ENCODE results near the gene GAL3ST3.

The GAL3ST3 gene

DNA sequence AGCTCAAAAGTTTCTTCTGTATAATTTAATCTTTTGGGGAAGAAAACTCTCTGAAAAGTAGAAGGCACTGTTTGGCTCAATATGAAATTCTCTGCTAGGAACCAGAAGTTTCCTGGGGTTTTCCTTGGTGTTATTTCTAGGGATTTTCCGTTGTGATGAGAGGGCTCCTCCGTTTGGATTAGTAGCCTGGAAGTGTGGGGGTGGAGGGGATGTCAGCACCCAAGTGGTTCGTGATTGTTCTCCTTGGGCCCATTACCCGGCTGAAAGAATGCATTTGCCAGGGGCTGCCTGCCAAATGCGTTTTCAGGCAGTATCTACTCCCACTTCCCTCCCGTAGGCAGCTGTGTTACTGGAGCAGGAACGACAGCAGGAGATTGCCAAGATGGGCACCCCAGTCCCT is 7.5 kb upstream of the GAL3ST3 start:
- H3K9me3 ChIP-seq (ENCODE audit: insufficient read depth, low read length, severe bottlenecking): no peaks in the 10 kb centered on the region
- TF ChIP-seq EZH2 (IDR thresholded peaks at IDR 0.05; ENCODE audit: borderline replicate concordance, low read depth, low read length, severe bottlenecking): no peak
- TF ChIP-seq, protein P1, sequence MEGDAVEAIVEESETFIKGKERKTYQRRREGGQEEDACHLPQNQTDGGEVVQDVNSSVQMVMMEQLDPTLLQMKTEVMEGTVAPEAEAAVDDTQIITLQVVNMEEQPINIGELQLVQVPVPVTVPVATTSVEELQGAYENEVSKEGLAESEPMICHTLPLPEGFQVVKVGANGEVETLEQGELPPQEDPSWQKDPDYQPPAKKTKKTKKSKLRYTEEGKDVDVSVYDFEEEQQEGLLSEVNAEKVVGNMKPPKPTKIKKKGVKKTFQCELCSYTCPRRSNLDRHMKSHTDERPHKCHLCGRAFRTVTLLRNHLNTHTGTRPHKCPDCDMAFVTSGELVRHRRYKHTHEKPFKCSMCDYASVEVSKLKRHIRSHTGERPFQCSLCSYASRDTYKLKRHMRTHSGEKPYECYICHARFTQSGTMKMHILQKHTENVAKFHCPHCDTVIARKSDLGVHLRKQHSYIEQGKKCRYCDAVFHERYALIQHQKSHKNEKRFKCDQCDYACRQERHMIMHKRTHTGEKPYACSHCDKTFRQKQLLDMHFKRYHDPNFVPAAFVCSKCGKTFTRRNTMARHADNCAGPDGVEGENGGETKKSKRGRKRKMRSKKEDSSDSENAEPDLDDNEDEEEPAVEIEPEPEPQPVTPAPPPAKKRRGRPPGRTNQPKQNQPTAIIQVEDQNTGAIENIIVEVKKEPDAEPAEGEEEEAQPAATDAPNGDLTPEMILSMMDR (IDR thresholded peaks at IDR 0.05; ENCODE audit: borderline replicate concordance, extremely low read depth, low read length, poor library complexity, severe bottlenecking): no peak
- H3K4me2 ChIP-seq (ENCODE audit: insufficient read depth, low read length): no peak overlapping the region
- H3K27ac ChIP-seq (ENCODE audit: low read length): no peak overlapping the region
- H3K79me2 ChIP-seq (ENCODE audit: insufficient read depth, low read length): peaks cover 47% of the 10 kb centered on the region
- no peak for ATAC-seq (ENCODE audit: insufficient read depth, low read depth)
- H3K36me3 ChIP-seq (ENCODE audit: insufficient read depth, low read length): peaks cover 89% of the 10 kb centered on the region
- H4K20me1 ChIP-seq (ENCODE audit: insufficient read depth, low read length): peaks cover 26% of the 10 kb centered on the region; the same call in 1 of the 2 replicates
- H3K4me3 ChIP-seq (ENCODE audit: low read depth in 1 of 2, low read length in 2 of 2): no peak overlapping the region
- H3K9ac ChIP-seq (ENCODE audit: low read depth, low read length): no peak overlapping the region
- peaks cover 22% of the 10 kb centered on the region for H3K4me1 ChIP-seq (ENCODE audit: insufficient read depth, low read length)
- H2AFZ ChIP-seq (ENCODE audit: low read depth, low read length): no peak overlapping the region
- H3K27me3 ChIP-seq (ENCODE audit: insufficient read depth, low read length, poor library complexity): no peaks in the 10 kb centered on the region
- no peak for DNase-seq

DNA sequence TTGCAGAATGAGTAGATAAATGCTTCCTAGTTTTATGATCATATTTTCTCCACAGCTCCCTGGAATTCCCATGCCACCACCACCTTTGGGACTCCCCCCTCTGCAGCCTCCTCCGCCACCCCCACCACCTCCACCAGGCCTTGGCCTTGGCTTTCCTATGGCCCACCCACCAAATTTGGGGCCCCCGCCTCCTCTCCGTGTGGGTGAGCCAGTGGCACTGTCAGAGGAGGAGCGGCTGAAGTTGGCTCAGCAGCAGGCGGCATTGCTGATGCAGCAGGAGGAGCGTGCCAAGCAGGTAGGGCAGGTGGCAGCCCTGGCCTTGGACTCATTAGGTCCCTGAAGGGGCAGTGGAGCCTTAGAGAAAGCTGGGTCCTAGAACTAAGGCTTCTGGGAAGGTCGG is 6.1 kb upstream of the GAL3ST3 start:
- Histone ChIP-seq H4K20me1 (ENCODE audit: insufficient read depth, low read length) (peaks cover 23% of the 10 kb centered on the region; the same call in 1 of the 2 replicates), H3K4me2 (ENCODE audit: insufficient read depth, low read length) (no peak overlapping the region; the same call in 1 of the 2 replicates), H3K9ac (ENCODE audit: low read depth, low read length) (no peak overlapping the region), H3K9me3 (ENCODE audit: insufficient read depth, low read length, severe bottlenecking) (no peaks in the 10 kb centered on the region), H3K27ac (ENCODE audit: low read length) (no peak overlapping the region), H3K79me2 (ENCODE audit: insufficient read depth, low read length) (peaks cover 42% of the 10 kb centered on the region), H3K4me3 (ENCODE audit: low read depth in 1 of 2, low read length in 2 of 2) (no peak overlapping the region), H3K27me3 (ENCODE audit: insufficient read depth, low read length, poor library complexity) (no peaks in the 10 kb centered on the region), H3K4me1 (ENCODE audit: insufficient read depth, low read length) (peaks cover 32% of the 10 kb centered on the region), H2AFZ (ENCODE audit: low read depth, low read length) (no peak overlapping the region), H3K36me3 (ENCODE audit: insufficient read depth, low read length) (peaks cover 74% of the 10 kb centered on the region)
- no peak for DNase-seq
- TF ChIP-seq, protein P1 (IDR thresholded peaks at IDR 0.05; ENCODE audit: borderline replicate concordance, extremely low read depth, low read length, poor library complexity, severe bottlenecking): no peak
- ATAC-seq (ENCODE audit: insufficient read depth, low read depth): no peak

DNA sequence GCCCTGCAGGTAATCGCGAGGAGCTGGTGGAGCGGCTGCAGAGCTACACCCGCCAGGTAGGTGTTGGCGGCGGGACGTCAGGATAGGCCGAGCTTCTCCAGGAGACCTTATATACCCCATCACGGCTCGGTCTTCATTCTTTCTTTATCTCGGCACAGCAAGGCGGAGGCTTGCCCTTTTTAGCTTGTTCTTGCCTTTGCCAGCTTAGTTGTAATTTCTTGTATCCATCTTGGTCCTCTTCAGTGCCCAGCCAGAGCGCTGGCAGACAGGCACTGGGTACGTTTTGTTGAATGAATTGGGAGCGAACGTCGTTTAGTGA is 3.7 kb upstream of the GAL3ST3 start:
- peak overlapping the region; percentile 79 for H3K27ac ChIP-seq (ENCODE audit: low read length)
- peak overlapping the region; percentile 70 to 83 for H3K4me3 ChIP-seq (ENCODE audit: low read depth in 1 of 2, low read length in 2 of 2)
- H3K27me3 ChIP-seq (ENCODE audit: insufficient read depth, low read length, poor library complexity): no peaks in the 10 kb centered on the region
- H3K4me2 ChIP-seq (ENCODE audit: insufficient read depth, low read length): peak overlapping the region; percentile 97
- TF ChIP-seq, protein P1 (IDR thresholded peaks at IDR 0.05; ENCODE audit: borderline replicate concordance, extremely low read depth, low read length, poor library complexity, severe bottlenecking): no peak
- TF ChIP-seq EZH2 (IDR thresholded peaks at IDR 0.05; ENCODE audit: borderline replicate concordance, low read depth, low read length, severe bottlenecking): no peak
- peaks cover 15% of the 10 kb centered on the region; the same call in 1 of the 2 replicates for H4K20me1 ChIP-seq (ENCODE audit: insufficient read depth, low read length)
- ATAC-seq (ENCODE audit: insufficient read depth, low read depth) (no peak), DNase-seq (no peak)
- H3K36me3 ChIP-seq (ENCODE audit: insufficient read depth, low read length): peaks cover 52% of the 10 kb centered on the region
- peak overlapping the region; percentile 97 for H2AFZ ChIP-seq (ENCODE audit: low read depth, low read length)
- H3K9me3 ChIP-seq (ENCODE audit: insufficient read depth, low read length, severe bottlenecking): no peaks in the 10 kb centered on the region
- peaks cover 32% of the 10 kb centered on the region for H3K4me1 ChIP-seq (ENCODE audit: insufficient read depth, low read length)
- peak overlapping the region; percentile 77 for H3K9ac ChIP-seq (ENCODE audit: low read depth, low read length)
- peaks cover 38% of the 10 kb centered on the region for H3K79me2 ChIP-seq (ENCODE audit: insufficient read depth, low read length)

Measured in DND-41 (cell line).